Testis (tissue), 2 donors: ENCODE measurements around the gene RABAC1.

Experiments
- CTCF ChIP-seq, 3 experiments: fragments of 450-650 bp in 2 of 3; fragments of 200-600 bp in 1 of 3; sonication (generic) in 1 of 3; IDR thresholded peaks; one replicate each; pipeline ENCODE4 v1.5.1; 2016 to 2019; ENCODE audit warnings: antibody characterized with exemption in 3 of 3, mild to moderate bottlenecking in 2 of 3, moderate library complexity in 1 of 3
- POLR2A ChIP-seq: fragments of 450-650 bp; IDR thresholded peaks from one replicate; pipeline ENCODE4 v1.6.1; 2017; ENCODE audit warnings: antibody characterized with exemption, mild to moderate bottlenecking, moderate library complexity

DNA sequence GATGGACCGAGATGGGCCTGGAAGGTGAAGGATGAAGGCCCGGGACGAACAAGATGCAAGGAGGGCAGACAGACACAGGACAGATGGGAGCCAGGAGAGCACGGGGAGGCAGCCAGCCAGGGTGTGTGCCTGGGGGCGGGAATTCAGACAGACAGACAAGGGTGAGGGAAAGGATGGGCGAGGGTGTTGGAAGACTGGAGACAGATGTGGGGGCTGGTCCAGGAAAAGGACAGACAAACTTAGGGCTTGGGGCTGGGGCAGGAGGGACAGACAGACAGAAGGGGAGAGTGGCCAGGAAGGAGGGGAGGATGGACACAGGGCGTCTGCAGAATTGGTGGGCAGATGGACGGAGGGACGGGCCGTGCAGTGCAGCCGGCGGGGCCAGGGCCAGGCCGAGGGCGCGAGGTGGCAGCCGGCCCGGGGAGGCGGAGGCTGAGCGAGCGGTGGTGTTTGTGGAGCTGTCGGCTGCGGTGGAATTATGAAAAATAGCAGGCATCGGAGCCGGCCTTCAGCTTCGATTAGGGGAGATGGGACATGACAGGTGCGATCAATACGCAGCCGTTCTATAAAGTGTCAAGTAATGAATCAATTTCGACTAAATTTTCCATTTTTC, 26.3 kb downstream of the RABAC1 start:
- TF ChIP-seq CTCF (IDR thresholded peaks at IDR 0.05) (no peak), POLR2A (no peak)
